HCT116 (cell line): ENCODE measurements around the gene CACNA1S. TPM values are rescaled to one million over a fixed set of nuclear protein-coding genes. Genes with fewer than 3 reads are reported as not detected.

Source experiments
- ATAC-seq: fragments of 200-7000 bp; cut with Tn5 transposase; 2 replicates; pipeline ENCODE4 v1.9.1; 2020; ENCODE audit warnings: mild to moderate bottlenecking, moderate library complexity
- BruUV-seq: library from RNA; stranded (reverse); fragments of 400-500 nt; replicated peaks from 2 replicates; lab custom pipeline; 2021; lab: Mats Ljungman, UMichigan
- CTCF ChIA-PET: fragments of 300-600 bp; sonication (Branson Sonifier 250); formaldehyde crosslinking; loops from one replicate; lab custom pipeline; 2021; ENCODE audit warnings: antibody characterized with exemption; lab: Charles Lee
- POLR2A ChIA-PET: fragments of 300-600, 350-600 bp; sonication (Branson Sonifier 250); formaldehyde crosslinking; loops from one replicate; lab custom pipeline; 2021; ENCODE audit warnings: antibody characterized with exemption; lab: Charles Lee
- RAD21 ChIA-PET, 2 experiments: fragments of 300-600 bp; sonication (Branson Sonifier 250); formaldehyde crosslinking; loops; one replicate each; lab custom pipeline; 2023; ENCODE audit warnings: low total read pairs in 2 of 2; ENCODE audit not compliant: uncharacterized antibody in 2 of 2, unreplicated experiment in 2 of 2, low non-redundant PET in 1 of 2; lab: Charles Lee
- DNase-seq: peaks from one replicate; pipeline ENCODE4 v3.0.0-alpha.2; 2010; ENCODE audit warnings: low read depth, low spot score
- H2AFZ ChIP-seq: fragments of 200-600 bp; shearing (Covaris generic), sonication (generic); 2 replicates; pipeline ENCODE4 v1.6.1; 2017; ENCODE audit warnings: low read depth, mixed run types, mixed read lengths, antibody characterized with exemption, low read length; ENCODE audit not compliant: poor library complexity, severe bottlenecking
- H3K27ac ChIP-seq: 2 replicates; pipeline ENCODE4 v1.5.1; 2012; ENCODE audit warnings: low read depth, low read length
- H3K27me3 ChIP-seq: fragments of 200-600 bp; sonication (generic); 2 replicates; pipeline ENCODE4 v1.6.1; 2016; ENCODE audit warnings: mixed run types, low read length, mixed read lengths; ENCODE audit not compliant: insufficient read depth
- H3K36me3 ChIP-seq, 2 experiments: fragments of 200-500 bp in 1 of 2; fragments of 200-600 bp in 1 of 2; sonication (Bioruptor generic) in 1 of 2; sonication (generic) in 1 of 2; 2 replicates each; pipeline versions ENCODE4 v1.5.1 to v1.6.1; 2014 to 2016; ENCODE audit warnings: low read length in 2 of 2, inconsistent platforms in 1 of 2, mixed read lengths in 1 of 2, mixed run types in 1 of 2; ENCODE audit not compliant: insufficient read depth in 2 of 2, control insufficient read depth in 1 of 2
- H3K4me1 ChIP-seq, 2 experiments: fragments of 200-600 bp in 1 of 2; sonication (generic) in 1 of 2; 2 replicates each; pipeline versions ENCODE4 v1.5.1 to v1.6.1; 2012 to 2017; ENCODE audit warnings: low read length in 2 of 2, inconsistent platforms in 1 of 2, mild to moderate bottlenecking in 1 of 2, mixed read lengths in 1 of 2, mixed run types in 1 of 2, moderate library complexity in 1 of 2; ENCODE audit not compliant: insufficient read depth in 2 of 2, control insufficient read depth in 1 of 2
- H3K4me2 ChIP-seq: fragments of 200-600 bp; sonication (generic); 2 replicates; pipeline ENCODE4 v1.6.1; 2017; ENCODE audit warnings: mixed run types, low read length, mixed read lengths
- H3K4me3 ChIP-seq, 2 experiments: fragments of 200-600 bp in 1 of 2; sonication (generic) in 1 of 2; replicated peaks in 1 of 2; 2 replicates each; pipeline ENCODE4 v1.5.1; 2011 to 2016; ENCODE audit warnings: low read length in 2 of 2, control low read depth in 1 of 2, low read depth in 1 of 2, mild to moderate bottlenecking in 1 of 2, mixed read lengths in 1 of 2, mixed run types in 1 of 2
- H3K79me2 ChIP-seq: fragments of 200-600 bp; sonication (generic); 2 replicates; pipeline ENCODE4 v1.6.1; 2017; ENCODE audit warnings: mild to moderate bottlenecking, mixed run types, low read length, moderate library complexity, mixed read lengths; ENCODE audit not compliant: insufficient read depth
- H3K9ac ChIP-seq: fragments of 200-600 bp; sonication (generic); 2 replicates; pipeline ENCODE4 v1.6.1; 2016; ENCODE audit warnings: low read length, mixed read lengths
- H3K9me2 ChIP-seq: fragments of 200-600 bp; sonication (generic), shearing (Covaris generic); 2 replicates; pipeline ENCODE4 v1.6.1; 2017; ENCODE audit warnings: mixed run types, mild to moderate bottlenecking, moderate library complexity; ENCODE audit not compliant: insufficient read depth
- H3K9me3 ChIP-seq, 2 experiments: fragments of 200-500 bp in 1 of 2; fragments of 200-600 bp in 1 of 2; sonication (Bioruptor generic) in 1 of 2; sonication (generic) in 1 of 2; 2 replicates each; pipeline ENCODE4 v1.6.1; 2014 to 2017; ENCODE audit warnings: low read length in 2 of 2, mixed read lengths in 2 of 2, inconsistent platforms in 1 of 2, low read depth in 1 of 2, mild to moderate bottlenecking in 1 of 2, mixed run types in 1 of 2, moderate library complexity in 1 of 2; ENCODE audit not compliant: control insufficient read depth in 1 of 2, insufficient read depth in 1 of 2
- H4K20me1 ChIP-seq: fragments of 200-600 bp; sonication (generic), shearing (Covaris generic); 2 replicates; pipeline ENCODE4 v1.6.1; 2017; ENCODE audit warnings: mixed run types, mild to moderate bottlenecking, moderate library complexity; ENCODE audit not compliant: insufficient read depth
- CBX3 ChIP-seq: IDR thresholded peaks from 2 replicates; pipeline ENCODE4 v1.6.1; 2012; ENCODE audit warnings: low read depth
- CEBPB ChIP-seq: IDR thresholded peaks from 2 replicates; pipeline ENCODE4 v1.6.1; 2012; ENCODE audit warnings: low read depth
- EZH2 ChIP-seq: fragments of 200-600 bp; sonication (generic); IDR thresholded peaks from 2 replicates; pipeline ENCODE4 v1.6.1; 2017; ENCODE audit warnings: antibody characterized with exemption, mixed run types
- EZH2phosphoT487 ChIP-seq: fragments of 200-600 bp; IDR thresholded peaks from 2 replicates; pipeline ENCODE4 v1.6.1; 2018; ENCODE audit warnings: antibody characterized with exemption, borderline replicate concordance
- FOSL1 ChIP-seq: IDR thresholded peaks from 2 replicates; pipeline ENCODE4 v1.6.1; 2012; ENCODE audit warnings: low read depth
- JUND ChIP-seq: IDR thresholded peaks from 2 replicates; pipeline ENCODE4 v1.6.1; 2012
- POLR2AphosphoS5 ChIP-seq: IDR thresholded peaks from 2 replicates; pipeline ENCODE4 v1.6.1; 2011; ENCODE audit warnings: mild to moderate bottlenecking, low read depth, low read length, moderate library complexity
- RAD21 ChIP-seq: IDR thresholded peaks from 2 replicates; pipeline ENCODE4 v1.6.1; 2012; ENCODE audit warnings: low read depth, mild to moderate bottlenecking
- SIN3A ChIP-seq: IDR thresholded peaks from 2 replicates; pipeline ENCODE4 v1.6.1; 2012; ENCODE audit warnings: low read depth
- SP1 ChIP-seq: IDR thresholded peaks from 2 replicates; pipeline ENCODE4 v1.6.1; 2012; ENCODE audit warnings: low read depth
- SRF ChIP-seq: IDR thresholded peaks from 2 replicates; pipeline ENCODE4 v1.6.1; 2012; ENCODE audit warnings: low read depth
- TCF7L2 ChIP-seq: IDR thresholded peaks from 2 replicates; pipeline ENCODE4 v1.7.0; 2011; ENCODE audit warnings: borderline replicate concordance, inconsistent platforms; ENCODE audit not compliant: insufficient read depth, insufficient read length; ENCODE audit errors: extremely low read depth
- YY1 ChIP-seq: IDR thresholded peaks from 2 replicates; pipeline ENCODE4 v1.6.1; 2011; ENCODE audit warnings: low read length, low read depth, moderate library complexity, mild to moderate bottlenecking; ENCODE audit not compliant: insufficient replicate concordance; ENCODE audit errors: extremely low read depth
- ZFX ChIP-seq: fragments of 450-650 bp; IDR thresholded peaks from 2 replicates; pipeline ENCODE4 v1.6.1; 2017
- ZNF274 ChIP-seq: fragments of 200-500 bp; sonication (Bioruptor generic); IDR thresholded peaks from 2 replicates; pipeline ENCODE4 v1.6.1; 2014; ENCODE audit warnings: mild to moderate bottlenecking, low read depth, low read length, inconsistent platforms
- intact Hi-C: fragments of 100-400 bp; cut with micrococcal nuclease; formaldehyde crosslinking; loops from 2 replicates; pipeline ENCODE4 v1.10.0; 2022
- total RNA-seq: library from RNA; stranded (reverse); gene quantifications from one replicate; pipeline ENCODE4 v1.2.1, GENCODE V29; 2021; ENCODE audit not compliant: unreplicated experiment
- TF ChIP-seq, protein P1 (sequence below): IDR thresholded peaks from 2 replicates; pipeline ENCODE4 v1.6.1; 2012
- TF ChIP-seq, protein P2 (sequence below), 3 experiments: fragments of 200-600 bp in 1 of 3; sonication (generic) in 1 of 3; IDR thresholded peaks in 2 of 3; conservative IDR thresholded peaks in 1 of 3; 2 replicates each; pipeline ENCODE4 v1.5.1; 2012 to 2017; ENCODE audit warnings: low read depth in 2 of 3, low read length in 2 of 3, antibody characterized with exemption in 1 of 3, borderline replicate concordance in 1 of 3, control low read depth in 1 of 3, mild to moderate bottlenecking in 1 of 3, mixed read lengths in 1 of 3, mixed run types in 1 of 3, moderate library complexity in 1 of 3; ENCODE audit not compliant: insufficient read depth in 1 of 3
- TF ChIP-seq, protein P3 (sequence below): IDR thresholded peaks from 2 replicates; pipeline ENCODE4 v1.6.1; 2012

The CACNA1S gene
- total RNA-seq, 1 experiment from 2014 or later = not detected

DNA sequence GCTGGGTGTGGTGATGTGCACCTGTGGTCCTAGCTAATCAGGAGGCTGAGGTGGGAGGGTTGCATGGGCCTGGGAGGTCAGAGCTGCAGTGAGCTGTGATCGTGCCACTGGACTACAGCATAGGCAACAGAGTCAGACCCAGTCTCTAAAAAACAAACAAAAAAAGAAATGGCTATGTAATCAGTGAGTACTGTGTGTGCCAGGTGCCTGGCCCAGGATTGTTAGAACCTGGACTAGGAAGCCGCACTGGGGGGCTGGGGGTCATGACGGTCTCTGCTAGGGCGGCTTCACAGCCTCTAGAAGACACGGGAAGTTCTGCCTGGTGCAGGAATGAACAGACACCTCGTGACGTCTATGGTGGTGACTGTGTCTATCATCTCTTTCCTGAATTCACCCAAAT, 33.6 kb upstream of the CACNA1S start:
- Histone ChIP-seq H3K27me3 (no peaks in the 10 kb centered on the region), H3K4me1 (no peaks in the 10 kb centered on the region), H2AFZ (no peak overlapping the region), H3K27ac (no peak overlapping the region), H4K20me1 (no peaks in the 10 kb centered on the region), H3K4me3 (no peak overlapping the region), H3K4me2 (no peak overlapping the region), H3K79me2 (no peaks in the 10 kb centered on the region), H3K9me3 (no peaks in the 10 kb centered on the region), H3K9ac (no peak overlapping the region), H3K9me2 (no peaks in the 10 kb centered on the region), H3K36me3 (peaks cover 41 to 45% of the 10 kb centered on the region in 2 experiments)
- POLR2A ChIA-PET = no interaction called here
- BruUV-seq = no TSS peak
- RAD21 ChIA-PET = no interaction called here
- TF ChIP-seq FOSL1 = no peak
- CTCF ChIA-PET = no interaction called here
- no peak for DNase-seq
- no peak for ATAC-seq
- intact Hi-C loops = no loop called here

DNA sequence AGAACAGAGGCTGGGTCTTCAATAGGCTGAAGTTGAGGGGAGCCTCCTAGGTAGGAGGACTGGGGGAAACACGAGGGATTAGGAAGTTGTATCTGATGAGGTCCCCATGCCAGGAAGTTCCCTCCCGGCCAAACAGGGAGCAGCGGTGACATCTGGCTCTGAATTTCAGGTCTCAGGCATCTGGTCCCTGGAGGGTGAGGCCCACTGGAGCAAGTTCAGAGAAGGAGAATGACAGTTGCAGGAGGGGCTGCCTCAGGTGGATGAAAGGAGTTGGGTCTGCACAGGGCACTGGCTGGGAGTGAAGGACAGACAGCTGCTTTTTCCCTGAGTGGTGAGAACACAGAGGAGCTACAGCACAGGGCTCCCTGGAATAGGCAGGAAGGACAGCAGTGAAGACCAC, 32.9 kb upstream of the CACNA1S start:
- no TSS peak for BruUV-seq
- H4K20me1 ChIP-seq = no peaks in the 10 kb centered on the region
- intact Hi-C loops = no loop called here
- TF ChIP-seq, protein P1, sequence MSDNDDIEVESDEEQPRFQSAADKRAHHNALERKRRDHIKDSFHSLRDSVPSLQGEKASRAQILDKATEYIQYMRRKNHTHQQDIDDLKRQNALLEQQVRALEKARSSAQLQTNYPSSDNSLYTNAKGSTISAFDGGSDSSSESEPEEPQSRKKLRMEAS = no peak
- no peak for TF ChIP-seq SIN3A
- no peak for TF ChIP-seq EZH2
- TF ChIP-seq, protein P2, sequence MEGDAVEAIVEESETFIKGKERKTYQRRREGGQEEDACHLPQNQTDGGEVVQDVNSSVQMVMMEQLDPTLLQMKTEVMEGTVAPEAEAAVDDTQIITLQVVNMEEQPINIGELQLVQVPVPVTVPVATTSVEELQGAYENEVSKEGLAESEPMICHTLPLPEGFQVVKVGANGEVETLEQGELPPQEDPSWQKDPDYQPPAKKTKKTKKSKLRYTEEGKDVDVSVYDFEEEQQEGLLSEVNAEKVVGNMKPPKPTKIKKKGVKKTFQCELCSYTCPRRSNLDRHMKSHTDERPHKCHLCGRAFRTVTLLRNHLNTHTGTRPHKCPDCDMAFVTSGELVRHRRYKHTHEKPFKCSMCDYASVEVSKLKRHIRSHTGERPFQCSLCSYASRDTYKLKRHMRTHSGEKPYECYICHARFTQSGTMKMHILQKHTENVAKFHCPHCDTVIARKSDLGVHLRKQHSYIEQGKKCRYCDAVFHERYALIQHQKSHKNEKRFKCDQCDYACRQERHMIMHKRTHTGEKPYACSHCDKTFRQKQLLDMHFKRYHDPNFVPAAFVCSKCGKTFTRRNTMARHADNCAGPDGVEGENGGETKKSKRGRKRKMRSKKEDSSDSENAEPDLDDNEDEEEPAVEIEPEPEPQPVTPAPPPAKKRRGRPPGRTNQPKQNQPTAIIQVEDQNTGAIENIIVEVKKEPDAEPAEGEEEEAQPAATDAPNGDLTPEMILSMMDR (IDR thresholded peaks at IDR 0.05 in 2 of 3, conservative IDR thresholded peaks at IDR 0.05 in 1 of 3; ENCODE audit: borderline replicate concordance in 1 of 3, insufficient read depth in 1 of 3, low read depth in 2 of 3, low read length in 2 of 3) = no peak
- no peak for TF ChIP-seq YY1
- no peak for TF ChIP-seq JUND
- TF ChIP-seq EZH2phosphoT487 = no peak
- TF ChIP-seq CBX3 = no peak
- no peak for TF ChIP-seq CEBPB
- no peak for TF ChIP-seq POLR2AphosphoS5
- TF ChIP-seq ZNF274 = no peak
- TF ChIP-seq, protein P3, sequence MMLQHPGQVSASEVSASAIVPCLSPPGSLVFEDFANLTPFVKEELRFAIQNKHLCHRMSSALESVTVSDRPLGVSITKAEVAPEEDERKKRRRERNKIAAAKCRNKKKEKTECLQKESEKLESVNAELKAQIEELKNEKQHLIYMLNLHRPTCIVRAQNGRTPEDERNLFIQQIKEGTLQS = no peak
- TF ChIP-seq SP1 = no peak
- TF ChIP-seq SRF = no peak
- TF ChIP-seq ZFX = no peak
- no peak for TF ChIP-seq RAD21
- no peak for TF ChIP-seq FOSL1
- no peak for TF ChIP-seq TCF7L2
- ChIA-PET CTCF (no interaction called here), POLR2A (no interaction called here), RAD21 (no interaction called here)
- no peaks in the 10 kb centered on the region for H3K79me2 ChIP-seq
- no peak overlapping the region for H3K4me2 ChIP-seq
- H3K9me2 ChIP-seq = no peaks in the 10 kb centered on the region
- H3K4me1 ChIP-seq = no peaks in the 10 kb centered on the region
- no peak for DNase-seq
- H2AFZ ChIP-seq = no peak overlapping the region
- no peak for ATAC-seq
- peaks cover 40 to 44% of the 10 kb centered on the region in 2 experiments for H3K36me3 ChIP-seq
- no peaks in the 10 kb centered on the region for H3K27me3 ChIP-seq
- no peak overlapping the region for H3K9ac ChIP-seq
- H3K4me3 ChIP-seq = no peak overlapping the region
- no peak overlapping the region for H3K27ac ChIP-seq
- H3K9me3 ChIP-seq = no peaks in the 10 kb centered on the region
